Vagina (tissue), 2 donors: ENCODE results near the gene NFIB.

ENCODE experiments used
- POLR2AphosphoS5 ChIP-seq, 2 donors: sonication (generic); formaldehyde crosslinking; IDR thresholded peaks; one replicate each; pipeline ENCODE4 v1.9.0; 2017; ENCODE audit warnings: antibody characterized with exemption in 2 of 2, mild to moderate bottlenecking in 2 of 2, low read depth in 1 of 2; ENCODE audit not compliant: insufficient read depth in 1 of 2
- TF ChIP-seq, protein P1 (sequence below), 3 experiments: fragments of 450-650 bp in 2 of 3; fragments of 200-600 bp in 1 of 3; sonication (generic) in 1 of 3; IDR thresholded peaks; one replicate each; pipeline ENCODE4 v1.5.1; 2017 to 2019; ENCODE audit warnings: antibody characterized with exemption in 3 of 3, mild to moderate bottlenecking in 2 of 3, moderate library complexity in 2 of 3

DNA sequence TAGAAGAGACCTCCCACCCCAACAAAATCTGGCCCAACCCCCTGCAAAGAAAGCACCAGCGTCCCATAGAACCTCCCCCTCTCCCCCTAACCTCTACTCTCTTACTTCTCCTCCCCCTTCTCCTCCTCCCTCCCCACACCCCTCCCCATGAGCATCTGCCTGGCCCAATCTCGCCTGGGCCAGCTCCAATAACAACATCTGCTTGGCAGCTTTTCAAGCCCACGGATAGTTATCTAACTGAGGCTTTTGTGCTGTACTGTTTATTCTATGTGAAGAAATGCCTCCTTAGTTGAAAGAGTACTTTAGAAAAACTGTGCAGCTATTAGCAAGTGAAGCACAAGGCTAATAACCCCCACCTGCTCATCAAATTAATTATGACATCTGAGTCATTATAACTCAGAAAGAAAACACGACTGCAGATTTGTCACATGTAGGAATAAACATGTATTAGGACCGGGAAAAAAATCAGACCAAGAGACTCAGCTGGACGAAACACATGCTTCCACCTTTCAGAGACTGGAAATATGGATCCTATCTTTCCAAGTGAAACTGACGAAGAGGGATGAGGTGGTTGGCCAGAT is 42.8 kb downstream of the NFIB start:
- TF ChIP-seq POLR2AphosphoS5 (IDR thresholded peaks at IDR 0.05; ENCODE audit: insufficient read depth in 1 of 2, low read depth in 1 of 2): no peak
- TF ChIP-seq, protein P1, sequence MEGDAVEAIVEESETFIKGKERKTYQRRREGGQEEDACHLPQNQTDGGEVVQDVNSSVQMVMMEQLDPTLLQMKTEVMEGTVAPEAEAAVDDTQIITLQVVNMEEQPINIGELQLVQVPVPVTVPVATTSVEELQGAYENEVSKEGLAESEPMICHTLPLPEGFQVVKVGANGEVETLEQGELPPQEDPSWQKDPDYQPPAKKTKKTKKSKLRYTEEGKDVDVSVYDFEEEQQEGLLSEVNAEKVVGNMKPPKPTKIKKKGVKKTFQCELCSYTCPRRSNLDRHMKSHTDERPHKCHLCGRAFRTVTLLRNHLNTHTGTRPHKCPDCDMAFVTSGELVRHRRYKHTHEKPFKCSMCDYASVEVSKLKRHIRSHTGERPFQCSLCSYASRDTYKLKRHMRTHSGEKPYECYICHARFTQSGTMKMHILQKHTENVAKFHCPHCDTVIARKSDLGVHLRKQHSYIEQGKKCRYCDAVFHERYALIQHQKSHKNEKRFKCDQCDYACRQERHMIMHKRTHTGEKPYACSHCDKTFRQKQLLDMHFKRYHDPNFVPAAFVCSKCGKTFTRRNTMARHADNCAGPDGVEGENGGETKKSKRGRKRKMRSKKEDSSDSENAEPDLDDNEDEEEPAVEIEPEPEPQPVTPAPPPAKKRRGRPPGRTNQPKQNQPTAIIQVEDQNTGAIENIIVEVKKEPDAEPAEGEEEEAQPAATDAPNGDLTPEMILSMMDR (IDR thresholded peaks at IDR 0.05): no peak
